HG03097 (cell line): ENCODE data around the gene SLC25A21.
"Not testable (repeated sequence)": the region's sequence is repeated elsewhere in the genome, so short reads cannot be mapped to it uniquely, and the experiment has no call there.

Experiments
- ATAC-seq: cut with Tn5 transposase; IDR thresholded peaks from one replicate; pipeline ENCODE4 v1.9.1; 2021; ENCODE audit not compliant: unreplicated experiment, low FRiP score

SLC25A21 gene

GRCh38 chr14:36741858-36742257 lies 430.5 kb downstream of the SLC25A21 start:
- no peak for ATAC-seq

GRCh38 chr14:36738269-36738668 lies 434.1 kb downstream of the SLC25A21 start:
- ATAC-seq, result no peak

GRCh38 chr14:36726128-36726527 lies 446.3 kb downstream of the SLC25A21 start:
- no peak for ATAC-seq

GRCh38 chr14:36724162-36724561 lies 448.2 kb downstream of the SLC25A21 start:
- ATAC-seq, result no peak

GRCh38 chr14:36723530-36723929 lies 448.9 kb downstream of the SLC25A21 start:
- no peak for ATAC-seq

- ATAC-seq, result no peak
Observed at GRCh38 chr14:36721877-36722276, 450.5 kb downstream of the SLC25A21 start.

GRCh38 chr14:36720657-36721056 lies 451.7 kb downstream of the SLC25A21 start:
- ATAC-seq, result no peak

- ATAC-seq, result no peak
Observed at GRCh38 chr14:36719823-36720222, 452.6 kb downstream of the SLC25A21 start.

GRCh38 chr14:36718216-36718615 lies 454.2 kb downstream of the SLC25A21 start:
- ATAC-seq, result no peak

GRCh38 chr14:36717363-36717762 lies 455.0 kb downstream of the SLC25A21 start:
- ATAC-seq, result no peak

GRCh38 chr14:36716614-36717184 lies 455.7 kb downstream of the SLC25A21 start:
- no peak for ATAC-seq

- no peak for ATAC-seq
Observed at GRCh38 chr14:36713960-36714703, 458.3 kb downstream of the SLC25A21 start.

GRCh38 chr14:36707570-36707969 lies 464.8 kb downstream of the SLC25A21 start:
- no peak for ATAC-seq

GRCh38 chr14:36702474-36702873 lies 469.9 kb downstream of the SLC25A21 start:
- no peak for ATAC-seq

- ATAC-seq, result no peak
Observed at GRCh38 chr14:36701132-36701531, 471.3 kb downstream of the SLC25A21 start.

- no peak for ATAC-seq
Observed at GRCh38 chr14:36700651-36701050, 471.8 kb downstream of the SLC25A21 start.

- ATAC-seq, result not testable (repeated sequence)
Observed at GRCh38 chr14:36699420-36699819, 473.0 kb downstream of the SLC25A21 start.

GRCh38 chr14:36690311-36691040 lies 481.9 kb downstream of the SLC25A21 start:
- no peak for ATAC-seq

GRCh38 chr14:36684946-36685345 lies 487.5 kb downstream of the SLC25A21 start:
- ATAC-seq, result no peak

GRCh38 chr14:36683083-36683724 lies 489.2 kb downstream of the SLC25A21 start:
- no peak for ATAC-seq

GRCh38 chr14:36682338-36682737 lies 490.1 kb downstream of the SLC25A21 start:
- no peak for ATAC-seq
